ENCODE data around the gene KY. TPM values are rescaled to one million over a fixed set of nuclear protein-coding genes. Genes with fewer than 3 reads are reported as not detected.

The KY gene
- total RNA-seq, 4 donors from 2014 or later = 0.68 to 3.3 (median 1.8) TPM

DNA sequence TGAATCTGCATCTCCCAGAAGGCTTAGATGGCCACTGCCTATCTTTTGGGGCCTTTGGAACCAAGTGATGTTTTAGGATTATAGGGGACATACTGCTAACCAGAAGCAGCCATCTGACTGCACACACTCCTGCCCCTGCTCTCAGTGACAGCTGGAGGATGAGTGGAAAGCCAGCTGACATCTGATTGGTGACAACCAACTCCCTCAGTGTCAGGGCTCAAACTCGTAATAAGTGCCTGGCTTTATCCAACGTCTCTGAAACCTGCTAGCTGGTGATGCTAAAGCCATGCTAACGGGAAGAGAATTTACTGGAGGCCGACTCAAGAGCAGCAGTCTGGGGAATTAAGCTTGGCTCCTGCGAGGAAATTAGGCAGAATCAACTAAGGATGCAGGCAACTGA is 35.1 kb downstream of the KY start:
- intact Hi-C loops (cut with DNase I; ENCODE audit: low total_unique reads) (no loop called here), in situ Hi-C loops (cut with MboI; ENCODE audit: low sequenced_read_pairs in 4 of 4) (loop anchor here in 3 of 4 donors (25.0 kb wide), 1 partner anchor 1272 kb away; no protein-coding TSS in a partner anchor)
- no peak for ATAC-seq
- no peak overlapping the region for H3K27ac ChIP-seq
- H3K4me3 ChIP-seq = no peak overlapping the region
- H3K36me3 ChIP-seq = no peaks in the 10 kb centered on the region
- no peaks in the 10 kb centered on the region for H3K27me3 ChIP-seq
- no peaks in the 10 kb centered on the region for H3K9me3 ChIP-seq
- H3K4me1 ChIP-seq = peaks cover 6 to 14% of the 10 kb centered on the region in 2 donors
- TF ChIP-seq, protein P1, sequence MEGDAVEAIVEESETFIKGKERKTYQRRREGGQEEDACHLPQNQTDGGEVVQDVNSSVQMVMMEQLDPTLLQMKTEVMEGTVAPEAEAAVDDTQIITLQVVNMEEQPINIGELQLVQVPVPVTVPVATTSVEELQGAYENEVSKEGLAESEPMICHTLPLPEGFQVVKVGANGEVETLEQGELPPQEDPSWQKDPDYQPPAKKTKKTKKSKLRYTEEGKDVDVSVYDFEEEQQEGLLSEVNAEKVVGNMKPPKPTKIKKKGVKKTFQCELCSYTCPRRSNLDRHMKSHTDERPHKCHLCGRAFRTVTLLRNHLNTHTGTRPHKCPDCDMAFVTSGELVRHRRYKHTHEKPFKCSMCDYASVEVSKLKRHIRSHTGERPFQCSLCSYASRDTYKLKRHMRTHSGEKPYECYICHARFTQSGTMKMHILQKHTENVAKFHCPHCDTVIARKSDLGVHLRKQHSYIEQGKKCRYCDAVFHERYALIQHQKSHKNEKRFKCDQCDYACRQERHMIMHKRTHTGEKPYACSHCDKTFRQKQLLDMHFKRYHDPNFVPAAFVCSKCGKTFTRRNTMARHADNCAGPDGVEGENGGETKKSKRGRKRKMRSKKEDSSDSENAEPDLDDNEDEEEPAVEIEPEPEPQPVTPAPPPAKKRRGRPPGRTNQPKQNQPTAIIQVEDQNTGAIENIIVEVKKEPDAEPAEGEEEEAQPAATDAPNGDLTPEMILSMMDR (IDR thresholded peaks at IDR 0.05 in 4 of 5, conservative IDR thresholded peaks at IDR 0.05 in 1 of 5) = no peak
- TF ChIP-seq POLR2A (IDR thresholded peaks at IDR 0.05) = no peak
- DNase-seq = no peak

GRCh38 chr3:134614955-134615354 is 35.9 kb downstream of the KY start:
- H3K36me3 ChIP-seq = no peaks in the 10 kb centered on the region
- intact Hi-C loops (cut with DNase I; ENCODE audit: low total_unique reads) = no loop called here
- no peaks in the 10 kb centered on the region for H3K27me3 ChIP-seq
- H3K4me3 ChIP-seq = no peak overlapping the region
- TF ChIP-seq POLR2A (IDR thresholded peaks at IDR 0.05) = no peak
- TF ChIP-seq, protein P1 (IDR thresholded peaks at IDR 0.05 in 4 of 5, conservative IDR thresholded peaks at IDR 0.05 in 1 of 5) = no peak
- no peak for ATAC-seq
- H3K9me3 ChIP-seq = no peaks in the 10 kb centered on the region
- peaks cover 6 to 14% of the 10 kb centered on the region in 2 donors for H3K4me1 ChIP-seq
- no peak for DNase-seq
- in situ Hi-C loops (cut with MboI; ENCODE audit: low sequenced_read_pairs in 4 of 4) = loop anchor here in 3 of 4 donors (25.0 kb wide), 1 partner anchor 1272 kb away; no protein-coding TSS in a partner anchor
- no peak overlapping the region for H3K27ac ChIP-seq

- peaks cover 6 to 14% of the 10 kb centered on the region in 2 donors for H3K4me1 ChIP-seq
- DNase-seq (no peak), ATAC-seq (no peak)
- H3K36me3 ChIP-seq = no peaks in the 10 kb centered on the region
- TF ChIP-seq, protein P1 (IDR thresholded peaks at IDR 0.05 in 4 of 5, conservative IDR thresholded peaks at IDR 0.05 in 1 of 5) = no peak
- no peak for TF ChIP-seq POLR2A (IDR thresholded peaks at IDR 0.05)
- H3K27ac ChIP-seq = no peak overlapping the region
- intact Hi-C loops (cut with DNase I; ENCODE audit: low total_unique reads) = no loop called here
- H3K27me3 ChIP-seq = no peaks in the 10 kb centered on the region
- H3K4me3 ChIP-seq = no peak overlapping the region
- in situ Hi-C loops (cut with MboI; ENCODE audit: low sequenced_read_pairs in 4 of 4) = loop anchor here in 3 of 4 donors (25.0 kb wide), 1 partner anchor 1274 kb away; no protein-coding TSS in a partner anchor
- H3K9me3 ChIP-seq = no peaks in the 10 kb centered on the region
Observed at GRCh38 chr3:134613006-134613520, 37.8 kb downstream of the KY start.

GRCh38 chr3:134611516-134611915 is 39.3 kb downstream of the KY start:
- peaks cover 17 to 19% of the 10 kb centered on the region in 2 donors for H3K4me1 ChIP-seq
- H3K36me3 ChIP-seq = no peaks in the 10 kb centered on the region
- intact Hi-C loops (cut with DNase I; ENCODE audit: low total_unique reads) = no loop called here
- H3K27me3 ChIP-seq = no peaks in the 10 kb centered on the region
- TF ChIP-seq, protein P1 (IDR thresholded peaks at IDR 0.05 in 4 of 5, conservative IDR thresholded peaks at IDR 0.05 in 1 of 5) = no peak
- TF ChIP-seq POLR2A (IDR thresholded peaks at IDR 0.05) = no peak
- DNase-seq = no peak
- H3K27ac ChIP-seq = no peak overlapping the region
- no peak overlapping the region for H3K4me3 ChIP-seq
- no peak for ATAC-seq
- no peaks in the 10 kb centered on the region for H3K9me3 ChIP-seq
- in situ Hi-C loops (cut with MboI; ENCODE audit: low sequenced_read_pairs in 4 of 4) = loop anchor here in 3 of 4 donors (25.0 kb wide), 1 partner anchor 1276 kb away; no protein-coding TSS in a partner anchor

All from gastrocnemius medialis (tissue), 4 donors.